GM12875 (cell line): ENCODE data around the gene GYS2.

ENCODE experiments used
- H3K4me3 ChIP-seq: one replicate; pipeline ENCODE4 v1.5.1; 2011; ENCODE audit warnings: low read depth, low read length, control low read depth
- CTCF ChIP-seq: IDR thresholded peaks from 2 replicates; pipeline ENCODE4 v1.5.1; 2011; ENCODE audit warnings: low read depth, mild to moderate bottlenecking, control low read depth, inconsistent platforms, low read length, moderate library complexity, borderline replicate concordance; ENCODE audit not compliant: insufficient read depth

GYS2 gene

GRCh38 chr12:21541773-21542172, 62.9 kb downstream of the GYS2 start:
- TF ChIP-seq CTCF, result no peak

GRCh38 chr12:21539797-21540196, 64.8 kb downstream of the GYS2 start:
- H3K4me3 ChIP-seq, result no peak overlapping the region
- no peak for TF ChIP-seq CTCF

More at GRCh38 chr12:21541773-21542172, 62.9 kb downstream of the GYS2 start:
- H3K4me3 ChIP-seq, result no peak overlapping the region

GRCh38 chr12:21538061-21538653, 66.5 kb downstream of the GYS2 start:
- TF ChIP-seq CTCF, result no peak

DNA sequence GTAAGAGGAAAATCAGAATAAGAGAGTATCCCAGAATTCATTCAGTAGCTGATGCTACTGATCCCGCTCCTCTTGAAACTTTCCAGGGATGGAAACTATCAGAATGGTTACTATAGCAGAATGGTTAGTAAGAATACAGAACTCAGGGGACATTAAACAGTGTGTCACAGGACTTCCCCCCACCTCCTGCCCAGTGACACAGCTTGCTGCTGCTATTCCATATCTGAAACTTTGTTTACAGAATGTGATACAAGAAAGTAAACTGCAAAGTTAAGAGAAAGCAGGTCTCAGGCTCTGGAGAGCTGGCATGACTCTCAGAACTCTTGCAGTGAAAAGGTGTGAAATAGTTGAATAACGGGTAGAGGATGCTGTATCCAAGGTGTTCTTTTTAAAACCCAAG, 75.2 kb downstream of the GYS2 start:
- H3K4me3 ChIP-seq, result no peak overlapping the region
- TF ChIP-seq CTCF, result no peak

More at GRCh38 chr12:21538061-21538653, 66.5 kb downstream of the GYS2 start:
- H3K4me3 ChIP-seq, result no peak overlapping the region

DNA sequence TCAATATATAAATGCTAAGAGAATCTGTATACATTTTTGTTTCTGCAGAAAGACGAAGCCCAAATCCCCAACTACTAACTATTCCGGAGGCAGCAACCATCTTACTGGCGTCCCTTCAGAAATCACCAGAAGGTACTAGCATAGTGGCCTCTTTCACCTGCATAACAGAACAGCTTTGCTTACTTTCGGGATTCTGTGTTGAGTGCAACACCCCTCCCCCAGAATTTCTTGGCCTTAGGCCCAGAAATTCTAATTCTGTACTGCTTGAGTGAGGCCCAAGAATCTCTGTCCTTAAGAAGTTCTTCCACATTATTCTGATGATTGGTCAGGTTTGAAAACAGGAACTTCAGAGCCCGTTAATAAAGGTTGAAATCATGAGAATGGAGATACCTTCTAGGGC, 75.7 kb downstream of the GYS2 start:
- no peak for TF ChIP-seq CTCF
- no peak overlapping the region for H3K4me3 ChIP-seq

GRCh38 chr12:21527451-21528180, 77.0 kb downstream of the GYS2 start:
- peak overlapping the region; percentile 51 for H3K4me3 ChIP-seq
- no peak for TF ChIP-seq CTCF
